T-helper 2 cell (primary cell): ENCODE data around the gene TNFSF15.

Source experiments
- DNase-seq, 5 experiments: peaks; one replicate each; pipeline versions ENCODE4 v3.0.0 to v3.0.0-alpha.2; 2012 to 2022

Gene TNFSF15

GRCh38 chr9:114745879-114746550 lies 59.8 kb downstream of the TNFSF15 start:
- no peak for DNase-seq

DNA sequence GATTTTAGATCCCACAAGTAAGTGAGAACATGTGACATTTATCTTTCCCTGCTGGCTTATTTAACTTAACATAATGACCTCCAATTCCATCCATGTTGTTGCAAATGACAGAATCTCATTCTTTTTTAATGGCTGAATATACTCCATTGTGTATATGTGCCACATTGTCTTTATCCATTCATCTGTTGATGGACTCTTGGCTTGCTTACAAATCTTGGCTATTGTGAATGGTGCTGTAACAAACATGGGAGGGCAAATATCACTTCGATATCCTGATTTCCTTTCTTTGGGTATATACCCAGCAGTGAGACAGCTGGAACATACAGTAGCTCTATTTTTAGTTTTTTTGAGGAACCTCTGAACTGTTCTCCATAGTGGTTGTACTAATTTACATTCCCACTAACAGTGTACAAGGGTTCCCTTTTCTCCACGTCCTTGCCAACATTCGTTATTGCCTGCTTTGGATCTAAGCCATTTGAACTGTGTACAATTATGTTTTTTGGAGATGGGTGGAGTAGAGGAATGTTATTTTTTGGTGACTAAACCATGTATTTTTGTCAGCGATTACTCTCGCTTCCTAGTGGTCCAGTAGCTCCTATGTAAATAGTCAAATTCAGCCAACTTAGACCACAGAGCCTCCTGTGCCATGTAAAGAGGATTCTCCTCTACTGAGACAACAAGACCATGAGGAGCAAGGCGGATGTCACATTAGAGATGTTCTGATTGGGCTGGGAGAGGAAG lies 60.6 kb downstream of the TNFSF15 start:
- no peak for DNase-seq

DNA sequence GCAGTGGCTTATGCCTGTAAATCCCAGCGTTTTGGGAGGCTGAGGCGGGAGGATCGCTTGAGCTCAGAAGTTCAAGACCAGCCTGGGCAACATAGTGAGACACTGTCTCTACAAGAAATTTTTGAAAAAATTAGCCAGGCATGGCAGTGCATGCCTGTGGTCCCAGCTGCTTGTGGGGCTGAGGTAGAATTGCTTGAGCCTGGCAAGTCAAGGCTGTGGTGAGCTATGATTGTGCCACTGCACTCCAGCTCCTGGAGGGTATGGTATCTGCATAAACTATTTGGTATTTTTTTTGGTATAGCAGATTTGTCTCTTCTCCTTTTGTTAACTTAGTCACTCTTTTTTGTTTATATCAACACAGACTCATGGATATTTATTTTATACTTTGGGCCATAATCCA lies 62.4 kb downstream of the TNFSF15 start:
- DNase-seq, result peak in 1 of 5 experiments; percentile 12

DNA sequence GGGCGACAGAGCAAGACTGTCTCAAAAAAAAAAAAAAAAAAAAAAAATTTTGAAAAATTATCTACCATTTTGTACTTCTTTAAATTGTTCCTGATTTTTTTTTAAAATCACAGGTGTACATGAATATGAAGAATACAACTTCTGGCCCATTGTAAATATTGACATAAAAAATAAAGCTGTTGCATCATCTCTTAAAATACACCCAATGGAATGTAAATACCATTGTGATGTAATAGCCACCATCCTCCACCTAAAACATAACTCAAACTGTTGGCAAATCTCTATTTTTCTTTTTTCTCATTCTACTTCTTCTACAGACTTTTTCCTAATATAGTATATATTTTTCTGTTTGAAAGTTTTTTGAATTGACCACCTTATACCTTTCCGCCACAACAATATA lies 62.9 kb downstream of the TNFSF15 start:
- DNase-seq, result no peak

- peak in 1 of 5 experiments; percentile 21 for DNase-seq
Measured at GRCh38 chr9:114741521-114741920, 64.3 kb downstream of the TNFSF15 start.

DNA sequence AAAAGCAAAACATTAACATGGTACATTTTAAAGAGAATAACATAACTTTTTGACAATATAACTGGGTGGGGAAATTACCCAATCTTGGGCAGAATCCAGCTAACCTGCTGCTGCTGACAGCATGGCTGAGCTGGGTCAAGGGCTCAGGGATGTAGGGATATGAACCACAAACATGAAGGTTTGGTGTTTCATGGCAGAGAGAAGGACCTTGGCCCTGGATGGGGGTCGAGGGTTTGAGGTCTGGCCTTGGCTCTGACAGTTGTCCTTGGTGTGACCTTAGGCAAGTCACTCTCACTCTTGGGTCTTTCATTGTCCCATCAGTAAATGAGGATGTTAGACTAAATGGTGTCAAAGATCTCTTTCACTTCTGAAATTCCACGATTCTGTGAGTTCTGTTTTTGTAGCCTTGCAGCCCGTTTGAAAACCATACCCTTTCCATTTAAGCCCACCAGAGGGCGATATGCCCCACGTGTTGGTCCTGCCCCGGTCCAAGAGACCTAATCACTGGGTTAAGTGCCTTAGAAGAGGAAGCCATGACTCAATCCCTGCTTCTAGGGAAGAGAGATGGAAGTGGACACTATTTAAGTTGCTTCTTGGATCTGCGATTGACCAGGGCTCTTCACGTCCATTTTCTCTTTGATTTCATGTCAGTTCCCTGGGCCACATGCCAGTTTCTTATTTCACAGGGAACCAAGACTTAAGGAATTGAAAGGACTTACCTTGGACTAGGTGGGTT lies 67.1 kb downstream of the TNFSF15 start:
- DNase-seq, result peak; percentile 24 to 77 (median 51)

- no peak for DNase-seq
Measured at GRCh38 chr9:114737847-114738246, 68.0 kb downstream of the TNFSF15 start.

DNA sequence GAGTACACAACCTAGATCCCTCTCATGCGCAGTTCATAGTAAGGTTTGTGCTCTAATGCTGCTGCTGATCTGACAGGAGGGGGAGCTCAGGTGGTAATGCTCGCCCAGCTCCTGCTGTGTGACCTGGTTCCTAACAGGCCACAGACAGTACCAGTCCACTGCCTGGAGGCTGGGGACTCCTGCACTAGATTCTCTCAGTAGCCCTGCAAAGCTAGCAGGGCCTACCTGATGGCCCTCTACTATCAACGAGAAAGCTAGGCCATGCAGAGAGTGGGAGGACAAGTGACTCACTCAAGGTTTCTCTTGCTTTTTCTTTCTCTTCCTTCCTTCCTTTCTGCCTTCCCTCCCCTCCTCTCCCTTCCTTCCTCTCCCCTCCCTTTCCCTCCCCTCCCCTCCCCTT lies 68.7 kb downstream of the TNFSF15 start:
- peak in 2 of 5 experiments; percentile 6 to 30 for DNase-seq

DNA sequence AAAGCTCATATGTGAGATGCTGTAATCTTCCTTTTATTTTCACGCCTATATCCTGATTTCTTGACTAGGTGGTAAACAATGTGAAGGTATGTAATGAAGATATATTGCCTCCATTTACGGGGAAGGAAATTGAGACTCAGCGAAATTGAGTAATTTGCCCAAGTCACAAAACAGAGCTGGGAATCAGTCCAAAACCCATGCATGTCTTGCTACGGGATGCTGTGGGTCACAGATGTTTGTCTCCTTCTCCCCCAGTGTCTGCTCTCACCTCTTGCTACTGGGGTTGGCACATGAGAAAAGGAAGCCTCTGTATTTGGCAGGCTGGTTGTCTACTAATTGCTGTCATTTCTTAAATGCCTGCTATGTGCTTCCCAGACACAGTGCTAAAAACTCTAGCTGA lies 70.1 kb downstream of the TNFSF15 start:
- DNase-seq, result peak in 1 of 5 experiments; percentile 33

GRCh38 chr9:114735139-114735538 lies 70.7 kb downstream of the TNFSF15 start:
- DNase-seq, result peak in 1 of 5 experiments; percentile 58
